ENCODE results near the gene PIGS. TPM values are rescaled to one million over a fixed set of nuclear protein-coding genes. Genes with fewer than 3 reads are reported as not detected.

The PIGS gene
- total RNA-seq, 4 donors from 2014 or later, result 47.0 to 188 (median 107) TPM

DNA sequence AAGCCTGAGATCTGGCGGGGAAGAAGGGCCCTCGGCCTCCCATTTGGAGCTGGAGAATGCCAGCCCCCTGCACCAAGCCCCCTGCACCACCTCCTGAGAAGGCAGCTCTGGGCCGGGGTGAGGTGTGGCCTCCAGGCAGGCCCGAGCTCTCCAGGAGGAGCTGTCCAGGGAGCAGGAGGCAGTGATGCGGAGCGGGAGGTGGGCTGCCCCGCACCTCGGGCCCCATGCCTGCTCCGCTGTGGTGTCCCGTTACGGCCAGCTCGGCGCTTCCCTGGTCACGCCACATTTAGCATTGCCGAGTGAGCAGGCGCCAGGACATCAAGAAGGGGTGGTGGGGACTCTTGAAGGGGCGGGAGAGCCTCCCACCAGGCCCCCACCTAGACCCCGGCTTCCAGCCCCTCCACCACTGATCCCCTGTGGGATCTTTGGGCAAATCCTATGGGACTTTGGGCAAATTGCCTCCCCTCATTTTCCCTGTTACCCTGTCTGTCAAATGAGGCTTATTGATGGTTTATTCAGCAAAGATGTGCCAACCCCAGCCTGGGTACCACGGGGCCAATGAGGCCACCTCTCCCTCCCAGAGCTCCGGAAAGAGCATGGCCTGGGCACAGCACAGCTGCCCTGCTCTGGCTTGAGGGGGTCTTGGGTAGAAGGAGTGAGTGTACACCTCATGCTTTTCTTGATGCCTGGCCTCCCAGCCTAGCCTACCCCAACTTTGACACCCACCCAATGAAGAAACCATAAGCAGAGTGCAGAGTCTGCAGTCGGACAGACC lies 49.8 kb downstream of the PIGS start:
- Histone ChIP-seq H3K4me3 (no peak overlapping the region), H3K27me3 (no peaks in the 10 kb centered on the region), H3K27ac (no peak overlapping the region), H3K36me3 (no peaks in the 10 kb centered on the region), H3K4me1 (peaks cover 0 to 12% (median 0%) of the 10 kb centered on the region in 4 donors), H3K9me3 (no peaks in the 10 kb centered on the region)
- TF ChIP-seq POLR2A (IDR thresholded peaks at IDR 0.05), result no peak
- DNase-seq, result no peak

DNA sequence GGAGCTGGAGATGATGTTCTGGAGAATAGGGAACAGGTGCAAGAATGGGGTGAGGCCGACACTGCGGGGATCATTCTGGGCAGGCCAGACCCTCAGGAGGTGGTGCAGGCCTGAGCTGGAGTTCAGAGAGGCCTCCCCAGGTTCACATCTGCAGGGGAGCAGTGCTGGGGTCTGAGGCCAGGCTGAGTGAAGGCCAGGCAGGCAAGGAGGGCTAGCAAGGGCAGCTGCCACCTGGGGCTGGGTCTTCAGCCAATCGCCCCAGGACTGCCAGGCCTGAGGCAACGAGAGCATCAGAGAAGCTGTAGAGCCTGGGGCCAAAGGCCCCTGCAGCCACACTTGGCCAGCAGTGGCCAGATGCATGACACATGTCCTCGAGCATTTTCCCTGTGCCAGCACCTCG lies 50.6 kb downstream of the PIGS start:
- Histone ChIP-seq H3K4me3 (no peak overlapping the region), H3K36me3 (no peaks in the 10 kb centered on the region), H3K4me1 (peaks cover 0 to 12% (median 0%) of the 10 kb centered on the region in 4 donors), H3K9me3 (no peaks in the 10 kb centered on the region), H3K27me3 (no peaks in the 10 kb centered on the region), H3K27ac (no peak overlapping the region)
- TF ChIP-seq, protein P1, sequence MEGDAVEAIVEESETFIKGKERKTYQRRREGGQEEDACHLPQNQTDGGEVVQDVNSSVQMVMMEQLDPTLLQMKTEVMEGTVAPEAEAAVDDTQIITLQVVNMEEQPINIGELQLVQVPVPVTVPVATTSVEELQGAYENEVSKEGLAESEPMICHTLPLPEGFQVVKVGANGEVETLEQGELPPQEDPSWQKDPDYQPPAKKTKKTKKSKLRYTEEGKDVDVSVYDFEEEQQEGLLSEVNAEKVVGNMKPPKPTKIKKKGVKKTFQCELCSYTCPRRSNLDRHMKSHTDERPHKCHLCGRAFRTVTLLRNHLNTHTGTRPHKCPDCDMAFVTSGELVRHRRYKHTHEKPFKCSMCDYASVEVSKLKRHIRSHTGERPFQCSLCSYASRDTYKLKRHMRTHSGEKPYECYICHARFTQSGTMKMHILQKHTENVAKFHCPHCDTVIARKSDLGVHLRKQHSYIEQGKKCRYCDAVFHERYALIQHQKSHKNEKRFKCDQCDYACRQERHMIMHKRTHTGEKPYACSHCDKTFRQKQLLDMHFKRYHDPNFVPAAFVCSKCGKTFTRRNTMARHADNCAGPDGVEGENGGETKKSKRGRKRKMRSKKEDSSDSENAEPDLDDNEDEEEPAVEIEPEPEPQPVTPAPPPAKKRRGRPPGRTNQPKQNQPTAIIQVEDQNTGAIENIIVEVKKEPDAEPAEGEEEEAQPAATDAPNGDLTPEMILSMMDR (IDR thresholded peaks at IDR 0.05), result no peak
- no peak for TF ChIP-seq POLR2A (IDR thresholded peaks at IDR 0.05)
- no peak for DNase-seq

DNA sequence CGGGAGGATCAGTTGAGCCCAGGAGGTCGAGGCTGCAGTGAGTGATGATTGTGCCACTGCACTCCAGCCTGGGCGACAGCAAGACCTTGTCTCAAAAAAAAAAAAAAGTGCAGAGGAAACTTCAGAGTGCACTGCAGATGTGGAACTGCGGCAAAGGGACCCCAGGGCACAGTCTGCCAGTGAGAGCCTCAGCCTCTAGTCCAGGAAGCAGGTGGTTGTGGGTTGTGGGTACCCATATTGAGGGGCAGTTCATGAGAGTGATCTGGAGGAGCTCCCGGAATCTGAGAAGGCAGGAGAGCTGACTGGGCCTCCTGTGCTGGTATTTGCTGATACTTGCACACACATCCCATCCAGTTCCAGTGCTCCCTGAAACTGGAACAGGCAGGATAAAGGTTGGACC lies 52.1 kb downstream of the PIGS start:
- H3K27me3 ChIP-seq, result no peaks in the 10 kb centered on the region
- no peak for TF ChIP-seq POLR2A (IDR thresholded peaks at IDR 0.05)
- TF ChIP-seq, protein P1 (IDR thresholded peaks at IDR 0.05), result no peak
- H3K27ac ChIP-seq, result no peak overlapping the region
- H3K9me3 ChIP-seq, result no peaks in the 10 kb centered on the region
- no peak for DNase-seq
- H3K4me3 ChIP-seq, result no peak overlapping the region
- H3K36me3 ChIP-seq, result no peaks in the 10 kb centered on the region
- H3K4me1 ChIP-seq, result no peaks in the 10 kb centered on the region

DNA sequence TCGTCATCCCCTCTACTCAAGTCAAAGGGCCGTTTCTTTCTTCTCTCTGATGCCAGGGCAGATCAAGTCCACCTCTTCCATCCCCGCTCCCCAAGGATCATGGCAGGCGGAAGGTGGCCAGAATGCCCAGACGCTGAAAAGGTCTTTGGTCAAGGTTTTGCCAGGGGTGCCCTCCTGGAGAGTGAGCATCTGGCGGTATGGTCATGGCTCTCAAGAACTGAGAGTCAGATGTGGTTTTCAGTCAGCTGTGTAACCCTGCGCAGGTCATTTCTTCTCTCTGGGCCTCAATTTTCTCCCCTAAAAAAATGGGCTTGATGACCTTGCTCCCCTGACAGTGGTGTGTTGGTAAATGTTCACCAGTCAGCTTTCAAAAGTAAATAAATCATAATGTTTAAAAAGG lies 52.7 kb downstream of the PIGS start:
- DNase-seq, result no peak
- TF ChIP-seq, protein P1 (IDR thresholded peaks at IDR 0.05), result no peak
- TF ChIP-seq POLR2A (IDR thresholded peaks at IDR 0.05), result no peak
- no peaks in the 10 kb centered on the region for H3K9me3 ChIP-seq
- H3K27ac ChIP-seq, result no peak overlapping the region
- H3K27me3 ChIP-seq, result no peaks in the 10 kb centered on the region
- H3K4me3 ChIP-seq, result no peak overlapping the region
- no peaks in the 10 kb centered on the region for H3K4me1 ChIP-seq
- H3K36me3 ChIP-seq, result no peaks in the 10 kb centered on the region

DNA sequence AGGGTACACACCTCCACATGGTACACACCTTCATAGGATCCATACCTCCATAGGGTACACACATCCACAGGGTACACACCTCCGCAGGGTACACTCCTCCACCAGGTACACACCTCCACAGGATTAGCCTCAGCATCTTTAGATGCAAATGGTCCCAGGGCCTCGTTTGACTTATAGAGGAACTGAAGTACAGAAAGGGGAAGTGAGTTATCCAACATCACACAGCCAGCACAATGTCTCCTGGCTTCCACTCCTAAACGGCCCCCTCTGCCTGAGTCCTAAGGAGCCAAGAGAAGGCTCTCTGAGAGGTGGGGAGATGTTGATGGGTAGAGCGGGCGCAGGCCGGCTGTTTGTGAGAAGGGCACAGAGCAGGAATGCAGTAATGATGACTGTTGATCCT lies 53.2 kb downstream of the PIGS start:
- Histone ChIP-seq H3K9me3 (no peaks in the 10 kb centered on the region), H3K27me3 (no peaks in the 10 kb centered on the region), H3K27ac (no peak overlapping the region), H3K36me3 (no peaks in the 10 kb centered on the region), H3K4me3 (no peak overlapping the region), H3K4me1 (no peaks in the 10 kb centered on the region)
- TF ChIP-seq POLR2A (IDR thresholded peaks at IDR 0.05), result no peak
- TF ChIP-seq, protein P1 (IDR thresholded peaks at IDR 0.05), result no peak
- no peak for DNase-seq

DNA sequence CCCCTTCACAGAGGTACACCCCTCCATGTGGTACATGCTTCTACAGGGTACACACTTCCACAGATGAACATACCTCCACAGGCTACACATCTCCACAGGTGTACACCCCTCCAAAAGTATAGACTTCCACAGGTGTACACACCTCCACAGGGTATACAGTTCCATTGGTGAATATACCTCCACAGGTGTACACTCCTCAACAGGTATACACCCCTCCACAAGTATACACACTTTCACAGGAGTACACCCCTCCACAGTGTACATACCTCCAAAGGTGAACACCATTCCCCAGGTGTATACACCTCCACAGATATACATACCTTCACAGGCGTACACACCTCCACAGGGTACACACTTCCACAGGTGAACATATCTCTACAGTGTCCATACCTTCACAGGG lies 55.8 kb downstream of the PIGS start:
- Histone ChIP-seq H3K36me3 (no peaks in the 10 kb centered on the region), H3K4me1 (no peaks in the 10 kb centered on the region), H3K4me3 (no peak overlapping the region), H3K27ac (no peak overlapping the region), H3K9me3 (no peaks in the 10 kb centered on the region), H3K27me3 (no peaks in the 10 kb centered on the region)
- no peak for DNase-seq
- no peak for TF ChIP-seq POLR2A (IDR thresholded peaks at IDR 0.05)
- TF ChIP-seq, protein P1 (IDR thresholded peaks at IDR 0.05), result no peak
